Measurements from ENCODE around the gene RBM25. TPM values are rescaled to one million over a fixed set of nuclear protein-coding genes. Genes with fewer than 3 reads are reported as not detected.
A peak's percentile ranks its signal among the peaks of the same experiment; 100 is the strongest.

The RBM25 gene
- total and polyA plus RNA-seq, 12 donors = 13.5 to 51.4 (median 39.9) TPM

DNA sequence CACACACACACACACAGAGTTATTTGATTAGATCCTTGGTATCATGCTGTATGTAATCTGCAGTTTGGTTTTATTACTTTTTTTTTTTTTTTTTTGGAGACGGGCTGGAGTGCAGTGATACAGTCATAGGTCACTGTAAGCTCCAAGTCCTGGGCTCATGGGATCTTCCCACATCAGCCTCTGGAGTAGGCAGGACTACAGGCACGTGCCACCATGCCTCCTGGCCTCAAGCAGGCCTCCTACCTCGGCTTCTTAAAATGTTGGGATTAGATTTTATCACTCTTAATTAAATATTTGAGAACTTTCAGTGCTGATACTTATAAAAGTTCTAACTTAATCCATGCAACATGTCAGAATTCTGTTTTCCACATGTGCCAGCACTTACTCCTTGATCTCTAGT, 46.7 kb downstream of the RBM25 start:
- DNase-seq (no peak), ATAC-seq (no peak)
- intact Hi-C loops (cut with DNase I) = no loop called here
- WGBS, 2 donors = 81 to 87% methylated on average over 3 of the region's 3 CpGs
- H3K36me3 ChIP-seq = peaks cover 0 to 99% (median 77%) of the 10 kb centered on the region in 9 donors
- no peak for TF ChIP-seq CTCF (IDR thresholded peaks at IDR 0.05)
- H3K27me3 ChIP-seq = no peaks in the 10 kb centered on the region
- no peak overlapping the region for H3K4me3 ChIP-seq
- no peaks in the 10 kb centered on the region for H3K4me1 ChIP-seq
- no peak overlapping the region for H3K27ac ChIP-seq
- H3K9me3 ChIP-seq = no peaks in the 10 kb centered on the region

GRCh38 chr14:73105727-73106126, 47.4 kb downstream of the RBM25 start:
- H3K27me3 ChIP-seq = no peaks in the 10 kb centered on the region
- no peaks in the 10 kb centered on the region for H3K4me1 ChIP-seq
- H3K4me3 ChIP-seq = no peak overlapping the region
- no peak overlapping the region for H3K27ac ChIP-seq
- intact Hi-C loops (cut with DNase I) = no loop called here
- no peak for TF ChIP-seq CTCF (IDR thresholded peaks at IDR 0.05)
- no peak for DNase-seq
- peaks cover 0 to 99% (median 75%) of the 10 kb centered on the region in 9 donors for H3K36me3 ChIP-seq
- ATAC-seq = no peak
- H3K9me3 ChIP-seq = no peaks in the 10 kb centered on the region
- WGBS, 2 donors = 95 to 97% methylated on average over 16 of the region's 16 CpGs

DNA sequence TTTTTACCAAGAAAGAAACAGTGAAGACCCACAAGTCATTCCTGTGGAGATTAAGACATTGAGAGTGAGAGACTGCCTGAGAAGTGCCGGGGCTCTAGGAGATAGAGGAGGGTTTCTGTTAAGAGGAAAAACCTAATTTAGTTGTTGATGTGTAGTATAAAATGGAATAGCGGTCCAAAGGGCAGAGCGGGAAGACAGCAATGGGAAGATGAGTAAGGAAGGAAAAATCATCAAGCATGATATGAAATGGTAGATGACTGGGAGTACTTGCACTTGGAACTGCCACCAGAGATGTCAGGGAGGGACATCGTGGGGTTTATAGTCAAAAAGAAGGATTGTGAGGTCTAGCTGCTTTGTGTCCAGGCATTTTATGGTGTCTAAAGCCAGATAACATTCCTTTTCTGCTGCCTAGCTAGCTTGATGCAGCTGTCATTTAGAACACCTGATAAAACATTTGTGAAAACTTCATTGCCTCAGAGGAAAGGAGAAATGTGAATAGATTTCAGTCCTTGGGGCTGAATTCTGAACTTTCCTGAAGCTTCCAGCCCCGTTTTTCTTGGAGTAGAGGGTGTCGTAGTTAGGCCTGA, 57.8 kb downstream of the RBM25 start:
- Histone ChIP-seq H3K27me3 (no peaks in the 10 kb centered on the region), H3K4me1 (peaks cover 0 to 9% (median 3%) of the 10 kb centered on the region in 9 donors), H3K27ac (peak overlapping the region in 1 of 10 donors; percentile 24), H3K36me3 (peaks cover 0 to 99% (median 51%) of the 10 kb centered on the region in 9 donors), H3K9me3 (no peaks in the 10 kb centered on the region), H3K4me3 (no peak overlapping the region)
- 78 to 83% methylated on average over 6 of the region's 6 CpGs for WGBS, 2 donors
- no peak for ATAC-seq
- intact Hi-C loops (cut with DNase I) = no loop called here
- DNase-seq = no peak
- no peak for TF ChIP-seq CTCF (IDR thresholded peaks at IDR 0.05)

- no peak for TF ChIP-seq CTCF (IDR thresholded peaks at IDR 0.05)
- DNase-seq (no peak), ATAC-seq (no peak)
- Histone ChIP-seq H3K27ac (no peak overlapping the region), H3K4me3 (no peak overlapping the region), H3K36me3 (peaks cover 0 to 75% (median 4%) of the 10 kb centered on the region in 9 donors), H3K9me3 (no peaks in the 10 kb centered on the region), H3K4me1 (no peaks in the 10 kb centered on the region), H3K27me3 (no peaks in the 10 kb centered on the region)
- WGBS, 2 donors = 74 to 81% methylated on average over 6 of the region's 6 CpGs
- intact Hi-C loops (cut with DNase I) = no loop called here
Observed at GRCh38 chr14:73124180-73124894, 66.0 kb downstream of the RBM25 start.
